Measurements from ENCODE around the gene PSMD9.

GRCh38 chr12:121858662-121859572 is 29.7 kb upstream of the PSMD9 start, which contains the start of gene HPD:
- no peak for TF ChIP-seq CTCF (IDR thresholded peaks at IDR 0.05; ENCODE audit: insufficient read depth, low read length, poor library complexity, severe bottlenecking)
- TF ChIP-seq EZH2phosphoT487 (conservative IDR thresholded peaks at IDR 0.05; ENCODE audit: low read length): no peak

Data from SU-DHL-6 (cell line).